PC-9 (cell line): ENCODE data around the gene POLR2J2. TPM values are rescaled to one million over a fixed set of nuclear protein-coding genes. Genes with fewer than 3 reads are reported as not detected.
"Not testable (repeated sequence)": the region's sequence is repeated elsewhere in the genome, so short reads cannot be mapped to it uniquely, and the experiment has no call there.

ENCODE experiments used
- BruUV-seq: library from RNA; stranded (reverse); fragments of 400-500 nt; replicated peaks from 2 replicates; lab custom pipeline; 2021; lab: Mats Ljungman, UMichigan
- CTCF ChIA-PET: fragments of 300-600 bp; sonication (Branson Sonifier 250); formaldehyde crosslinking; loops from one replicate; lab custom pipeline; 2022; ENCODE audit warnings: antibody characterized with exemption; lab: Charles Lee
- POLR2A ChIA-PET: fragments of 300-600 bp; sonication (Branson Sonifier 250); formaldehyde crosslinking; loops from one replicate; lab custom pipeline; 2022; ENCODE audit warnings: antibody characterized with exemption; ENCODE audit not compliant: unreplicated experiment; lab: Charles Lee
- DNase-seq, 2 experiments: peaks; one replicate each; pipeline versions ENCODE4 v3.0.0 to v3.0.0-alpha.2; 2015 to 2022; ENCODE audit warnings: mixed read lengths in 1 of 2
- H2AFZ ChIP-seq: fragments of 200-600 bp; sonication (generic); 2 replicates; pipeline ENCODE4 v1.8.1; 2017; ENCODE audit warnings: antibody characterized with exemption
- H3F3A ChIP-seq: fragments of 200-600 bp; sonication (generic); 2 replicates; pipeline ENCODE4 v1.8.1; 2017; ENCODE audit warnings: antibody characterized with exemption, mild to moderate bottlenecking, low read depth; ENCODE audit not compliant: insufficient read depth
- H3K27ac ChIP-seq: fragments of 200-600 bp; sonication (generic); 2 replicates; pipeline ENCODE4 v1.6.1; 2016; ENCODE audit warnings: mixed run types
- H3K27me3 ChIP-seq: fragments of 200-600 bp; sonication (generic); 2 replicates; pipeline ENCODE4 v1.6.1; 2016; ENCODE audit warnings: low read depth, mixed run types; ENCODE audit not compliant: insufficient read depth
- H3K36me3 ChIP-seq: fragments of 200-600 bp; sonication (generic); 2 replicates; pipeline ENCODE4 v1.6.1; 2016; ENCODE audit warnings: low read depth, mixed run types
- H3K4me1 ChIP-seq: fragments of 200-600 bp; sonication (generic); replicated peaks from 2 replicates; pipeline ENCODE4 v1.6.1; 2016; ENCODE audit warnings: mixed run types; ENCODE audit not compliant: insufficient read depth
- H3K4me2 ChIP-seq: fragments of 200-600 bp; sonication (generic); 2 replicates; pipeline ENCODE4 v1.6.1; 2017; ENCODE audit warnings: mixed run types
- H3K4me3 ChIP-seq: fragments of 200-600 bp; sonication (generic); 2 replicates; pipeline ENCODE4 v1.6.1; 2016; ENCODE audit warnings: mixed run types
- H3K79me2 ChIP-seq: fragments of 200-600 bp; sonication (generic); 2 replicates; pipeline ENCODE4 v1.6.1; 2017; ENCODE audit warnings: low read depth, mixed run types
- H3K9me2 ChIP-seq: fragments of 200-600 bp; sonication (generic); 2 replicates; pipeline ENCODE4 v1.8.1; 2017; ENCODE audit warnings: mild to moderate bottlenecking; ENCODE audit not compliant: insufficient read depth
- H3K9me3 ChIP-seq: fragments of 200-600 bp; sonication (generic); 2 replicates; pipeline ENCODE4 v1.8.1; 2016; ENCODE audit warnings: low read depth; ENCODE audit not compliant: insufficient read depth
- H4K20me1 ChIP-seq: fragments of 200-600 bp; sonication (generic); 2 replicates; pipeline ENCODE4 v1.8.1; 2017; ENCODE audit not compliant: insufficient read depth
- intact Hi-C: fragments of 100-400 bp; cut with micrococcal nuclease; formaldehyde crosslinking; loops from one replicate; pipeline ENCODE4 v1.10.0; 2022; ENCODE audit not compliant: unreplicated experiment
- total RNA-seq: library from RNA; stranded (reverse); gene quantifications from 2 replicates; pipeline ENCODE4 v1.2.3, GENCODE V29; 2021

Gene POLR2J2
- total RNA-seq, 1 experiment from 2014 or later: 17.6 TPM

DNA sequence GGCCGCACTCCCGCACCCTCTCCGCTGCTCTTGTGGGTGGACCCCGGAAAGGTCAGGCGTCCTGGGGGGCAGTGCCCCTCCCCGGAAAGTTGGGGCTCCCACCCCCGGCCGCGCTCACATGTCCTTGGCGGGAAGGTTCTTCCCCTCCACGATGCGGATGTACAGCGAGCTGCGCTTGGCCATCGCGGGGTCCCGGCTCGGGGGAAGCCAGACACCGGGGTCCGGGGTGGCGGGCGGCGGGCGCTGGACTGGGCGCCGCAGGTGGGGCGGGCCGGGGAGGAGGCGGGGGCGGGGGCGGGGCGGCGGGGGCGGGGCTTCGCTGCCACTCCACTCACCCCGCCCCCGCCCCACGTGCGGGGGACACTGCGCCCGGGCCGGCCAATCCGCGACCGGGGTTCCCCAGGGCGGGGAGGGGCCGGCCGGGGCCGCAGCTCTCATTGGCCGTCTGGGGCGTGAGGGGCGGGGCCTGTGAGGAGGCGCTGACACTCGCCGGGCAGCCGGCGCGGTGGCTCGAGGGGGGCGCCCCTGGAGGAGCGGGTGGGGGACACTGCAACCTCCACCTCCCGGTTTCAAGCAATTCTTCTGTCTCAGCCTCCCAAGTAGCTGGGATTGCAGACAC is 54.8 kb downstream of the POLR2J2 start, which contains the start of gene RASA4:
RASA4 (minus strand) TSS at position 250 of the 619 bp plus-strand sequence; CDS start at position 183, 67 bp downstream.
- H3K27me3 ChIP-seq, H2AFZ ChIP-seq, H3K36me3 ChIP-seq, POLR2A ChIA-PET, BruUV-seq, H3F3A ChIP-seq, H3K9me2 ChIP-seq, H4K20me1 ChIP-seq, H3K9me3 ChIP-seq, H3K27ac ChIP-seq, CTCF ChIA-PET, H3K4me3 ChIP-seq, H3K79me2 ChIP-seq, H3K4me1 ChIP-seq, intact Hi-C loops: not testable (repeated sequence)
- DNase-seq: peak; percentile 27 to 43
- peak within 1 kb of the TSS; percentile 66 for H3K4me2 ChIP-seq

Other genes with a start within 250 kb of the POLR2J2 start
- 53.3 and 59.7 TPM in 2 replicates for gene ORAI2, start 238.1 kb downstream of the POLR2J2 start, total RNA-seq
- gene ALKBH4, start 206.8 kb downstream of the POLR2J2 start, total RNA-seq: 10.9 and 18.1 TPM in 2 replicates
- 35.3 and 57.9 TPM in 2 replicates for gene LRWD1, start 206.7 kb downstream of the POLR2J2 start, total RNA-seq
- 50.2 and 66.9 TPM in 2 replicates for gene POLR2J, start 192.7 kb downstream of the POLR2J2 start, total RNA-seq
- 1.2 and 5.8 TPM in 2 replicates for gene RASA4B, start 153.9 kb downstream of the POLR2J2 start, total RNA-seq
- 24.3 and 36.8 TPM in 2 replicates for gene UPK3BL2, start 128.0 kb downstream of the POLR2J2 start, total RNA-seq
- not detected in 2 replicates for gene SPDYE2, start 120.4 kb downstream of the POLR2J2 start, total RNA-seq
- gene POLR2J3, start 99.1 kb downstream of the POLR2J2 start, total RNA-seq: 51.1 and 54.0 TPM in 2 replicates
- 25.5 and 44.7 TPM in 2 replicates for gene RASA4, start 54.9 kb downstream of the POLR2J2 start, total RNA-seq
- gene UPK3BL1, start 28.9 kb downstream of the POLR2J2 start, total RNA-seq: 39.8 and 52.0 TPM in 2 replicates
- not detected in 2 replicates for gene SPDYE2B, start 21.3 kb downstream of the POLR2J2 start, total RNA-seq
- gene FAM185A, start 77.3 kb upstream of the POLR2J2 start, total RNA-seq: 9.2 and 13.1 TPM in 2 replicates
- gene LRRC17, start 241.3 kb upstream of the POLR2J2 start, total RNA-seq: not detected in 2 replicates